ENCODE measurements around the gene PDLIM5. TPM values are rescaled to one million over a fixed set of nuclear protein-coding genes. Genes with fewer than 3 reads are reported as not detected.
"Not testable (repeated sequence)": the region's sequence is repeated elsewhere in the genome, so short reads cannot be mapped to it uniquely, and the experiment has no call there.

The PDLIM5 gene
- total RNA-seq, 4 donors from 2014 or later: 62.9 to 133 (median 110) TPM

GRCh38 chr4:94621491-94622080 lies 169.8 kb downstream of the PDLIM5 start:
- Histone ChIP-seq H3K27me3 (no peaks in the 10 kb centered on the region), H3K9me3 (no peaks in the 10 kb centered on the region), H3K4me3 (no peak overlapping the region), H3K27ac (no peak overlapping the region), H3K36me3 (peaks cover 0 to 23% (median 7%) of the 10 kb centered on the region in 4 donors), H3K4me1 (peaks cover 0 to 8% (median 0%) of the 10 kb centered on the region in 4 donors)
- intact Hi-C loops (cut with DNase I; ENCODE audit: low total_unique reads): no loop called here
- TF ChIP-seq EP300 (IDR thresholded peaks at IDR 0.05; ENCODE audit: low read depth): no peak
- TF ChIP-seq CTCF (IDR thresholded peaks at IDR 0.05): peak; percentile 63 to 79 (median 67)
- DNase-seq: no peak
- 25 to 28% methylated on average over 6 of the region's 6 CpGs for whole genome bisulfite sequencing, 2 donors (ENCODE audit: low coverage in 1 of 2)
- in situ Hi-C loops (cut with MboI; ENCODE audit: low pct_ligation_motif_present in 1 of 4, low pct_unique_long_range_greater_than_20kb in 1 of 4, low sequenced_read_pairs in 3 of 4): loop anchor here in 3 of 4 donors (25.0 kb wide), 1 partner anchor 491 kb away; no protein-coding TSS in a partner anchor

GRCh38 chr4:94623126-94623911 lies 171.6 kb downstream of the PDLIM5 start:
- Histone ChIP-seq H3K4me1 (peaks cover 0 to 8% (median 0%) of the 10 kb centered on the region in 4 donors), H3K27ac (no peak overlapping the region), H3K27me3 (no peaks in the 10 kb centered on the region), H3K4me3 (no peak overlapping the region), H3K36me3 (peaks cover 0 to 23% (median 5%) of the 10 kb centered on the region in 4 donors), H3K9me3 (no peaks in the 10 kb centered on the region)
- in situ Hi-C loops (cut with MboI; ENCODE audit: low pct_ligation_motif_present in 1 of 4, low pct_unique_long_range_greater_than_20kb in 1 of 4, low sequenced_read_pairs in 3 of 4) (loop anchor here in 3 of 4 donors (25.0 kb wide), 1 partner anchor 489 kb away; no protein-coding TSS in a partner anchor), intact Hi-C loops (cut with DNase I; ENCODE audit: low total_unique reads) (no loop called here)
- DNase-seq: no peak
- 47 to 58% methylated on average over 3 of the region's 3 CpGs for WGBS, 2 donors (ENCODE audit: low coverage in 1 of 2)
- TF ChIP-seq POLR2A (IDR thresholded peaks at IDR 0.05): no peak
- no peak for TF ChIP-seq POLR2AphosphoS5 (IDR thresholded peaks at IDR 0.05)
- no peak for TF ChIP-seq CTCF (IDR thresholded peaks at IDR 0.05)
- no peak for TF ChIP-seq EP300 (IDR thresholded peaks at IDR 0.05; ENCODE audit: low read depth)

- 80 to 83% methylated on average over 3 of the region's 3 CpGs for WGBS, 2 donors (ENCODE audit: low coverage in 1 of 2)
- H3K9me3 ChIP-seq: no peaks in the 10 kb centered on the region
- intact Hi-C loops (cut with DNase I; ENCODE audit: low total_unique reads): no loop called here
- H3K27ac ChIP-seq: no peak overlapping the region
- H3K36me3 ChIP-seq: peaks cover 0 to 6% (median 0%) of the 10 kb centered on the region in 4 donors
- no peaks in the 10 kb centered on the region for H3K27me3 ChIP-seq
- H3K4me3 ChIP-seq: no peak overlapping the region
- in situ Hi-C loops (cut with MboI; ENCODE audit: low pct_ligation_motif_present in 1 of 4, low pct_unique_long_range_greater_than_20kb in 1 of 4, low sequenced_read_pairs in 3 of 4): loop anchor here in 1 of 4 donors (25.0 kb wide), 1 partner anchor 485 kb away; no protein-coding TSS in a partner anchor
- no peaks in the 10 kb centered on the region for H3K4me1 ChIP-seq
- no peak for DNase-seq
- TF ChIP-seq EP300 (IDR thresholded peaks at IDR 0.05; ENCODE audit: low read depth): no peak
- no peak for TF ChIP-seq POLR2A (IDR thresholded peaks at IDR 0.05)
- TF ChIP-seq POLR2AphosphoS5 (IDR thresholded peaks at IDR 0.05): no peak
- TF ChIP-seq CTCF (IDR thresholded peaks at IDR 0.05): no peak
Observed at GRCh38 chr4:94626942-94627341, 175.2 kb downstream of the PDLIM5 start.

- intact Hi-C loops (cut with DNase I; ENCODE audit: low total_unique reads); H3K36me3 ChIP-seq; H3K27me3 ChIP-seq; DNase-seq; H3K4me1 ChIP-seq; H3K27ac ChIP-seq; H3K9me3 ChIP-seq; H3K4me3 ChIP-seq: not testable (repeated sequence)
- in situ Hi-C loops (cut with MboI; ENCODE audit: low pct_ligation_motif_present in 1 of 4, low pct_unique_long_range_greater_than_20kb in 1 of 4, low sequenced_read_pairs in 3 of 4): loop anchor here in 1 of 4 donors (25.0 kb wide), 1 partner anchor 483 kb away; no protein-coding TSS in a partner anchor
- 96 to 100% methylated on average over 3 to 8 of the region's 8 CpGs for WGBS, 2 donors (ENCODE audit: low coverage in 1 of 2)
Observed at GRCh38 chr4:94629058-94629457, 177.3 kb downstream of the PDLIM5 start.

Measured in transverse colon (tissue), 4 donors.